Fibroblast of villous mesenchyme (primary cell): ENCODE results near the gene GPR161. TPM values are rescaled to one million over a fixed set of nuclear protein-coding genes. Genes with fewer than 3 reads are reported as not detected.

ENCODE experiments used
- DNase-seq: peaks from one replicate; pipeline ENCODE4 v3.0.0-alpha.2; 2010; ENCODE audit warnings: low read depth
- H3K4me3 ChIP-seq: 2 replicates; pipeline ENCODE4 v1.5.1; 2011; ENCODE audit warnings: low read depth, mild to moderate bottlenecking, low read length
- total RNA-seq: library from RNA; depleted of rRNA; stranded (reverse); fragments of >200 nt; gene quantifications from 2 replicates; pipeline ENCODE4 v1.2.3, GENCODE V29; 2012
- TF ChIP-seq, protein P1 (sequence below): IDR thresholded peaks from 2 replicates; pipeline ENCODE4 v1.5.1; 2012; ENCODE audit warnings: low read depth, mild to moderate bottlenecking, low read length; ENCODE audit not compliant: insufficient read depth

The GPR161 gene
- total RNA-seq, 1 donor, result 13.0 TPM

DNA sequence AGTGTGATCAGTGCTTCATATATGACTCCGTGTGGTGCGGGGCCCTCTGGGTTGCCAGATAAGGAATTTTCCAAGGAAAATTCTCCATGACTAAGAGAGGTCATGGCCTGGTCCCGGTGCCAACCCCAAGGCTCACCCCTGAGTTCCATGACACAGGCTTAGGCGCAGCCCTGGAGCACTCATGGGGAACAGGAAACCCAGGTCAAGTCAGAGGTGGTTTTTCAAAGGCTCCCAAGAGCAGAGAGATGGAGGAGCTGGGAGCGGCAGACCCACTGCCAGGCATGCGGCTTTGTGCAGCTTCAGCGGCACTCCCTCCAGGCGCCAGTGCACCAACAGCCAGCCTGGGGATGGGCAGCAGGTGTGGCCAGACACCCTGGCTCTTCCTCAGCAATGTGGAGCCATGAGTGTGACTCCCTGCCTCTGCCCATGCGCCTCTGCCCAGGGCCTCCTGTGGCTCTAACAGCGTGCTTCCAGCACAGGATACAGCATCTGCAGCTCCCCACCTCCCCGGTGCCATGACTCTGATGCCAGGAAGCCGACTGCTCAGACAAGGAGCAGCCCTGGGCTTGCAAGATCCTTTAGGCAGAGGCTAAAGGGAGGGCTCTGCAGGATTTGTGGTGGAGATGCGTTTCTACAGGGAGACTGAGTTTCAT lies 47.3 kb downstream of the GPR161 start:
- DNase-seq, result no peak
- H3K4me3 ChIP-seq, result no peak overlapping the region
- TF ChIP-seq, protein P1, sequence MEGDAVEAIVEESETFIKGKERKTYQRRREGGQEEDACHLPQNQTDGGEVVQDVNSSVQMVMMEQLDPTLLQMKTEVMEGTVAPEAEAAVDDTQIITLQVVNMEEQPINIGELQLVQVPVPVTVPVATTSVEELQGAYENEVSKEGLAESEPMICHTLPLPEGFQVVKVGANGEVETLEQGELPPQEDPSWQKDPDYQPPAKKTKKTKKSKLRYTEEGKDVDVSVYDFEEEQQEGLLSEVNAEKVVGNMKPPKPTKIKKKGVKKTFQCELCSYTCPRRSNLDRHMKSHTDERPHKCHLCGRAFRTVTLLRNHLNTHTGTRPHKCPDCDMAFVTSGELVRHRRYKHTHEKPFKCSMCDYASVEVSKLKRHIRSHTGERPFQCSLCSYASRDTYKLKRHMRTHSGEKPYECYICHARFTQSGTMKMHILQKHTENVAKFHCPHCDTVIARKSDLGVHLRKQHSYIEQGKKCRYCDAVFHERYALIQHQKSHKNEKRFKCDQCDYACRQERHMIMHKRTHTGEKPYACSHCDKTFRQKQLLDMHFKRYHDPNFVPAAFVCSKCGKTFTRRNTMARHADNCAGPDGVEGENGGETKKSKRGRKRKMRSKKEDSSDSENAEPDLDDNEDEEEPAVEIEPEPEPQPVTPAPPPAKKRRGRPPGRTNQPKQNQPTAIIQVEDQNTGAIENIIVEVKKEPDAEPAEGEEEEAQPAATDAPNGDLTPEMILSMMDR, result no peak

DNA sequence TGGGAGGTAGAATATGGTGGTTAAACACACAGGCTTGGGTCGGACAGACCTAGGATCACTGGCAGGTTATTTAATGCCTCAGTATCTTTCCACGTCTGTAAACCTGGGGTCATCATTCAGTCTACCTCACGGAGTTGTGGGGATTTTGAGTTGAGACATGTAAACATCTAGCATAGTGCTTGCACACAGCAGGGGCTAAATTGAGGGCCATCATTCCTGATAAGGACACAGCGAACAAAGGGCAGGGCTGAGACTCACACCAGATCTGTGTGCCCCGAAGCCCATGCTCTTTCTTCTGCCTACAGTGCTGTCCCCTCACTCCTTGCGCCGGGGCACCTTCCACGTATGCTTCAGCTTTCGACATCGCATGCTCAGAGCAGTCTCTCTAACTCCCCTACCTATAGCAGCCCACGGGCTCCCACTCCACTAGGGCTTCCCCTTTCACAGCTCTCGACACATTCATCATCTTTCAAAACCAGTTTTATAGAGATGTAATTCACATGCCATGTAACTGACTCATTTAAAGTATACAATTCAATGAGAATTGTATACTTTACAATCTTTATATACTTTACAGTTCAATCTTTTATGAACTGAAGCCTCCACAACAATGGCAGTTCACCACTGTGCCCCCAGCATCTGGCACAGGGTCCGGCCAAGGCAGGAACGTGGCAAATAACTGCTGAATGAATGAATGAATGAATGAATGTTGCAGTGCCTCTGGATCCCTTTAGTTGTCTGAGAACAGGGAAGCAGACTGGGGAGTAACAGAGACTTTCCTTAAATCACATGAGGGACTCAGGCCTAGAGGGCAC lies 48.0 kb downstream of the GPR161 start:
- no peak for DNase-seq
- no peak overlapping the region for H3K4me3 ChIP-seq
- TF ChIP-seq, protein P1, result no peak

DNA sequence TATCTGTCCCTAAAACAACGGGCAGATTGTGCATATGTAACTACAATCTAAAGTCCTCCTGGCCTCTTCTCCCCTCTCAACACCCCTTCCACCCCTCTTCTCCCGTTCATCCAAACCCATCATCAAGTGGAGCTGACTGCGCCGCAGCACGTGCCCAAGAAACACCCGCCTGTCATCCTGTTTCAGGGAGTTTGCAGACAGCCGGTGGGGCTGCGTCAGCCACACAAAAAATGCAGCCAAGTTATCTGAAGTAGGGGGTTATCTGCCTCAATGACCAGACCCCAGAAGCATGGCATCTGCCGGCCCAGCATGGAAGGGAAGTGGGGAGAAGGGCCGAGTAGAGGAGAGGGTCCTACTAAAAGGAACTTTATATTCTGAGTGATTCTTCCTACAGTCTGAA lies 49.0 kb downstream of the GPR161 start:
- H3K4me3 ChIP-seq, result no peak overlapping the region
- DNase-seq, result no peak
- TF ChIP-seq, protein P1, result no peak

DNA sequence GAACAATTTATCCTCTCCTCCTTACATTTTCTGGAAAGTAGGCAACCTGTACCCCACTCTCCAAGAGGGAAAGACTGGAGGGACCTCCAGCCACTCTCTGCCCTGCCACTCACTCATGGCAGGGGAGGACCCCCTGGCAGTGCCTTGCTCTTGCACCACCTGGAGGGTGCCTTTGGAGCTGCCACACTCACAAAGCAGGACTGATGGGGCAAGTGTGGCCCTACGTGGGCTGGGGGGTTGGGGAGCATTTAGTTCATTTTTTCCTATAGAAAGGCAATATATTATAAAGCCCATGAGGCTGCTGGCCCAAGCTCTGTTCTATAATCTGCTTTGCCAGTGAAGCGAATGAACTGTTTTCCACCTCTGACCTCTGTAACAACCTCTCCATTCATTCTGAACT lies 50.3 kb downstream of the GPR161 start:
- DNase-seq, result no peak
- TF ChIP-seq, protein P1, result no peak
- H3K4me3 ChIP-seq, result no peak overlapping the region

DNA sequence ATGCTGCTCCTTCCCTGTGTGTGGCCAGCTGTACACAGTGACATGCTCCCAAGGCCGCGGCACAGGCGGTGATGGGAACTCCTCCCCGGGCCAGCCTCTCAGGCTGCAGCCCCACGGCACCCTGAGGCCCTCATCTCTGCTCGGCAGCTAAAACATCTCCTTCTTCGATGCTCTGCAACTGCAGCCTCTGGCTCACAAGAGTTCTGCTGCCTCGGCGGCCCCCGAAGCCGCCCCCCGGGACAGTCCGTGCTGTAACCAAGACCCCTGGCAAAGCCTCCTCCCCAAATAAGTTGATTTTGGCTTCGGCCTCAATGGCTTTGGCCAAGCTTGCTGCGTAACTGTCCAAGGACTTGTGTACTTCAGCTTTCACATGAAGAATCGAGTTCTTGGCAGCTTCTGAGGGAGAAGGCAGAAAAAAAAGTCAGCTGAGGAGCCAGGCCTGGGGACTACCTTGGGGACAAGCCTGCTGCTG lies 51.3 kb downstream of the GPR161 start:
- DNase-seq, result no peak
- H3K4me3 ChIP-seq, result no peak overlapping the region
- TF ChIP-seq, protein P1, result no peak

DNA sequence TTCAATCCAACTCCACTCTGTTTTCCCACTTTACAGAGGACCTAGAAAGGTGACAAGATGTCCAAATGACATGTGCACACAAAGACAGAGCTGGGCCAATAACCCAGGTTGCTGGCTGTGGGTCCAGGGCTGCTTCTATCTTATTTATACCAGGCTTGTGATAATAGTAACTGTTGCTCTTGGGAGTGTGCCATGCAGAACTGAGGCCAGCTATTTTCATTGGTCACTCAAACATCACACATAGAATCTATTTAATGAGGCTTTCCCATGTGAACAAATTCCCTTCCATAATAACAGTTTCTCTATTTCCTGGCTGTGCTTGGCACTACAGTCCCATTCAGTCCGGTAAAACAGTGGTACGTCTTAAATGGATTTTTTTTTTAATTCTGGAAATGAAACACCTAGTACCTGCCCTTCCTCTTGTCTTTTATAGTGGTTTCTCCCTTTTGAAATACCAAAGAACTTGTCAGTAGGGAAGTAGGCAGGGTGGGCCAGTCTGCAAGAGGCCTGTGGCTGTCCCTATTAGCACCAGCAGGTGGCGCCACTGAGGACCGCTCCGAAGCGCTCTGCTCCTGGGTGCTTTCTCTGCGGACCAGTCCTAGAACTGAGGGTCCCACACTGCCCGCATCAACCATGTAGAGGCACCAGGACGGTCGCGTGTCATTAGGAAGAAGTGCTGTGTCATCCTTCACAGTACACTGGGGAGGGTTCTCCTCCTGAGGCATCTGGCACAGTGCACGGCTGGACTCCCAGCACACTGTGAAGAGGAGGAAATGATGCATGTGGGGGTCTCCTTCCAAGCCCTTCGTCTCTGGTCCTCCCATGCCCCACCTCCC lies 52.1 kb downstream of the GPR161 start:
- DNase-seq, result peak; percentile 33
- TF ChIP-seq, protein P1, result peak; percentile 87

More for the DNA sequence above, 52.1 kb downstream of the GPR161 start:
- H3K4me3 ChIP-seq, result no peak overlapping the region
